PC-3 (cell line): Measurements from ENCODE around the gene SLC17A8.

Source experiments
- EZH2 ChIP-seq: fragments of 300-600 bp; sonication (generic); IDR thresholded peaks from one replicate; pipeline ENCODE4 v1.6.1; 2017; ENCODE audit warnings: antibody characterized with exemption, mild to moderate bottlenecking, low read length; ENCODE audit not compliant: unreplicated experiment
- EZH2phosphoT487 ChIP-seq: fragments of 300-600 bp; sonication (generic); IDR thresholded peaks from 2 replicates; pipeline ENCODE4 v1.6.1; 2018; ENCODE audit warnings: mild to moderate bottlenecking, antibody characterized with exemption, low read length, borderline replicate concordance
- TF ChIP-seq, protein P1 (sequence below): fragments of 300-600 bp; sonication (generic); conservative IDR thresholded peaks from 2 replicates; pipeline ENCODE4 v1.5.1; 2017; ENCODE audit warnings: antibody characterized with exemption, low read depth, mild to moderate bottlenecking, low read length

DNA sequence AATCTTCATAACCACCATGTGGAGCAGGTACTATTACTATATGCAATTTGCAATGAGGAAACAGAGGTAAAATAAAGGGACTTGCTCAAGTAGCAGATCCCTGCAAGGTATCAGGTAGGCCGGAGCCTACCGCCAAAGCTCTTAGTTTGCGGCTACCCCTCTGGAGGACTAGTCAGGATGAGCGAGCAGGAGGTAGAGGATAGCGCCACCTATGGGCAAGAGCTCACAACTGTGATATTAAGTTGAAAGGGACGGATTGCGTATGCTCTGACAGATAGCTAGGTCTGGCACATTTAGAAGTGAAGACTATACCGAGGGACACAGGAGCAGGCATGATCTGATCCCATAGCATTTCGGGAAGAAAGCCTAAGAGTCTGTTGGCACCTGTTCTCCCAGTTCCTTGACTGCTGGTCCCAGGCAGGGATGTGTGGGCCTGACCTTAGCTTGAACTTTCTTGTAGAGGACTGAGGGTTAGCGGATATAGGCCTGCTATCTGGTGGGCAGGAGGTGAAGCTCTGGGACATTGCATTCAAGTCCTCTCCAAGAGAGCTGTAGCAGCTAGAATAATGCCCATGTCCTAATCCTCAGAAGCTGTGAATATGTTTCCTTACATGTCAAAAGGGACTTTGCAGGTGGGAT, 48.0 kb downstream of the SLC17A8 start:
- TF ChIP-seq, protein P1, sequence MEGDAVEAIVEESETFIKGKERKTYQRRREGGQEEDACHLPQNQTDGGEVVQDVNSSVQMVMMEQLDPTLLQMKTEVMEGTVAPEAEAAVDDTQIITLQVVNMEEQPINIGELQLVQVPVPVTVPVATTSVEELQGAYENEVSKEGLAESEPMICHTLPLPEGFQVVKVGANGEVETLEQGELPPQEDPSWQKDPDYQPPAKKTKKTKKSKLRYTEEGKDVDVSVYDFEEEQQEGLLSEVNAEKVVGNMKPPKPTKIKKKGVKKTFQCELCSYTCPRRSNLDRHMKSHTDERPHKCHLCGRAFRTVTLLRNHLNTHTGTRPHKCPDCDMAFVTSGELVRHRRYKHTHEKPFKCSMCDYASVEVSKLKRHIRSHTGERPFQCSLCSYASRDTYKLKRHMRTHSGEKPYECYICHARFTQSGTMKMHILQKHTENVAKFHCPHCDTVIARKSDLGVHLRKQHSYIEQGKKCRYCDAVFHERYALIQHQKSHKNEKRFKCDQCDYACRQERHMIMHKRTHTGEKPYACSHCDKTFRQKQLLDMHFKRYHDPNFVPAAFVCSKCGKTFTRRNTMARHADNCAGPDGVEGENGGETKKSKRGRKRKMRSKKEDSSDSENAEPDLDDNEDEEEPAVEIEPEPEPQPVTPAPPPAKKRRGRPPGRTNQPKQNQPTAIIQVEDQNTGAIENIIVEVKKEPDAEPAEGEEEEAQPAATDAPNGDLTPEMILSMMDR = peak; percentile 75
- TF ChIP-seq EZH2phosphoT487 (no peak), EZH2 (no peak)
